Neural progenitor cell (in vitro differentiated cells): ENCODE results near the gene DIAPH2.

Experiments
- EZH2 ChIP-seq: fragments of 200-600 bp; sonication (generic); IDR thresholded peaks from 2 replicates; pipeline ENCODE4 v1.6.1; 2017; ENCODE audit warnings: antibody characterized with exemption, mild to moderate bottlenecking, moderate library complexity
- EZH2phosphoT487 ChIP-seq: fragments of 200-600 bp; sonication (generic); IDR thresholded peaks from 2 replicates; pipeline ENCODE4 v1.6.1; 2017; ENCODE audit warnings: antibody characterized with exemption

DNA sequence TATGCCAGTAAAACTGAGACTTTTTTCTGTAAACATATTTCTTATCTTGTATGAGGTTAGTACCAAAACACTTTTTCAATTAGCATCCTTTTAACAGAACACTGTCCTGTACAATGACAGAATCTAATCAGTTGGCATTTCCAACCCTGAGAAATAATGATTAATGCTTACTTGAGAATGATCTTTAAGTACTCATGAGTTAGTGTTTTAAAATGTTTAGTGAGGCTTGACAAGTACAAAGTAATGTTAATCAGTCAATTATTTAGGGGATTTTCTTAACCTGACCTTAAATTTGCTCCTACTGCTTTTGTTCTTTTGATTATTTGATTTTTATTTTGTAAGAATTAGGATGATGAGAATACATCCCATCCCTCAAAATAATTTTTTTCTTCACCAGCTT, 695.6 kb downstream of the DIAPH2 start:
- TF ChIP-seq EZH2phosphoT487 (no peak), EZH2 (no peak)
